PC-3 (cell line): Measurements from ENCODE around the gene CACNA1D.

Experiments used
- CTCF ChIP-seq: fragments of 300-600 bp; sonication (generic); conservative IDR thresholded peaks from 2 replicates; pipeline ENCODE4 v1.5.1; 2017; ENCODE audit warnings: antibody characterized with exemption, low read depth, mild to moderate bottlenecking, low read length
- EZH2 ChIP-seq: fragments of 300-600 bp; sonication (generic); IDR thresholded peaks from one replicate; pipeline ENCODE4 v1.6.1; 2017; ENCODE audit warnings: antibody characterized with exemption, mild to moderate bottlenecking, low read length; ENCODE audit not compliant: unreplicated experiment

GRCh38 chr3:53712817-53713388 lies 218.5 kb downstream of the CACNA1D start:
- no peak for TF ChIP-seq EZH2
- TF ChIP-seq CTCF = no peak
